H9 (cell line): ENCODE results near the gene GORAB. TPM values are rescaled to one million over a fixed set of nuclear protein-coding genes. Genes with fewer than 3 reads are reported as not detected.

Source experiments
- DNase-seq: peaks from one replicate; pipeline ENCODE4 v3.0.0-alpha.2; 2017
- H2AFZ ChIP-seq: one replicate; pipeline ENCODE4 v1.6.1; 2013; ENCODE audit warnings: mild to moderate bottlenecking, low read length, control low read depth, moderate library complexity
- H2AK5ac ChIP-seq: 2 replicates; pipeline ENCODE4 v1.6.1; 2013; ENCODE audit warnings: low read length, control low read depth, mixed read lengths; ENCODE audit not compliant: insufficient read length
- H2BK120ac ChIP-seq: one replicate; pipeline ENCODE4 v1.6.1; 2013; ENCODE audit warnings: low read depth, mild to moderate bottlenecking, low read length, control low read depth, inconsistent platforms; ENCODE audit not compliant: poor library complexity, severe bottlenecking
- H2BK12ac ChIP-seq: 2 replicates; pipeline ENCODE4 v1.6.1; 2013; ENCODE audit warnings: low read length, control low read depth, mixed read lengths, low read depth; ENCODE audit not compliant: insufficient read length
- H2BK15ac ChIP-seq: 2 replicates; pipeline ENCODE4 v1.6.1; 2013; ENCODE audit warnings: low read depth, low read length, control low read depth
- H2BK20ac ChIP-seq: one replicate; pipeline ENCODE4 v1.6.1; 2013; ENCODE audit warnings: low read depth, mild to moderate bottlenecking, low read length, control low read depth, inconsistent platforms; ENCODE audit not compliant: poor library complexity, severe bottlenecking
- H2BK5ac ChIP-seq: 2 replicates; pipeline ENCODE4 v1.6.1; 2013; ENCODE audit warnings: low read length, control low read depth, mixed read lengths; ENCODE audit not compliant: insufficient read length
- H3K14ac ChIP-seq: 2 replicates; pipeline ENCODE4 v1.6.1; 2013; ENCODE audit warnings: low read length, control low read depth; ENCODE audit not compliant: insufficient read depth
- H3K18ac ChIP-seq: 2 replicates; pipeline ENCODE4 v1.6.1; 2013; ENCODE audit warnings: low read depth, mild to moderate bottlenecking, mixed read lengths, low read length, control low read depth; ENCODE audit not compliant: insufficient read length
- H3K23ac ChIP-seq: 2 replicates; pipeline ENCODE4 v1.6.1; 2013; ENCODE audit warnings: low read length, control low read depth, mixed read lengths, low read depth; ENCODE audit not compliant: insufficient read length
- H3K23me2 ChIP-seq: 2 replicates; pipeline ENCODE4 v1.6.1; 2013; ENCODE audit warnings: low read depth, mild to moderate bottlenecking, mixed read lengths, low read length, control low read depth; ENCODE audit not compliant: insufficient read length, poor library complexity, severe bottlenecking
- H3K27ac ChIP-seq: 2 replicates; pipeline ENCODE4 v1.5.1; 2013; ENCODE audit warnings: low read length, control low read depth, mixed read lengths, low read depth; ENCODE audit not compliant: insufficient read length
- H3K27me3 ChIP-seq: 2 replicates; pipeline ENCODE4 v1.6.1; 2013; ENCODE audit warnings: low read length, control low read depth, inconsistent platforms; ENCODE audit not compliant: insufficient read depth
- H3K4ac ChIP-seq: 2 replicates; pipeline ENCODE4 v1.6.1; 2013; ENCODE audit warnings: low read depth, mild to moderate bottlenecking, control low read depth, inconsistent platforms, low read length, moderate library complexity
- H3K4me1 ChIP-seq: 2 replicates; pipeline ENCODE4 v1.6.1; 2013; ENCODE audit warnings: low read length, control low read depth, inconsistent platforms; ENCODE audit not compliant: insufficient read depth
- H3K4me2 ChIP-seq: 2 replicates; pipeline ENCODE4 v1.6.1; 2013; ENCODE audit warnings: low read length, control low read depth, mixed read lengths; ENCODE audit not compliant: insufficient read length, insufficient read depth
- H3K56ac ChIP-seq: 2 replicates; pipeline ENCODE4 v1.6.1; 2013; ENCODE audit warnings: low read depth, mild to moderate bottlenecking, mixed read lengths, low read length, control low read depth; ENCODE audit not compliant: insufficient read length
- H3K79me1 ChIP-seq: 2 replicates; pipeline ENCODE4 v1.6.1; 2013; ENCODE audit warnings: low read depth, mild to moderate bottlenecking, moderate library complexity, low read length, control low read depth, inconsistent platforms; ENCODE audit not compliant: insufficient read depth, poor library complexity, severe bottlenecking
- H3K79me2 ChIP-seq: 2 replicates; pipeline ENCODE4 v1.6.1; 2013; ENCODE audit warnings: low read length, control low read depth, inconsistent platforms; ENCODE audit not compliant: insufficient read depth
- H3K9ac ChIP-seq: 2 replicates; pipeline ENCODE4 v1.6.1; 2013; ENCODE audit warnings: low read length, control low read depth, mixed read lengths; ENCODE audit not compliant: insufficient read length; ENCODE audit errors: extremely low read depth
- H3K9me3 ChIP-seq: one replicate; pipeline ENCODE4 v1.6.1; 2013; ENCODE audit warnings: low read depth, low read length, inconsistent platforms; ENCODE audit not compliant: control insufficient read depth
- H3T11ph ChIP-seq: one replicate; pipeline ENCODE4 v1.6.1; 2013; ENCODE audit warnings: mild to moderate bottlenecking, low read length, control low read depth, inconsistent platforms
- H4K20me1 ChIP-seq: one replicate; pipeline ENCODE4 v1.6.1; 2013; ENCODE audit not compliant: control insufficient read depth, insufficient read length, insufficient read depth
- H4K5ac ChIP-seq: 2 replicates; pipeline ENCODE4 v1.6.1; 2013; ENCODE audit warnings: low read depth, mild to moderate bottlenecking, mixed read lengths, low read length, control low read depth; ENCODE audit not compliant: insufficient read length
- H4K8ac ChIP-seq: replicated peaks from 2 replicates; pipeline ENCODE4 v1.6.1; 2013; ENCODE audit warnings: low read length, control low read depth, mixed read lengths, low read depth; ENCODE audit not compliant: insufficient read length
- H4K91ac ChIP-seq: 2 replicates; pipeline ENCODE4 v1.6.1; 2013; ENCODE audit warnings: low read depth, mild to moderate bottlenecking, moderate library complexity, mixed read lengths, low read length, control low read depth; ENCODE audit not compliant: insufficient read length
- H3K27ac Mint-ChIP-seq, 3 experiments: 2 replicates in 2 of 3; 3 replicates in 1 of 3; pipeline ENCODE4 v1.8.0; 2020 to 2021; ENCODE audit warnings: mixed read lengths in 3 of 3, mild to moderate bottlenecking in 1 of 3, moderate library complexity in 1 of 3
- H3K27me3 Mint-ChIP-seq: 2 replicates; pipeline ENCODE4 v1.8.0; 2021; ENCODE audit warnings: low read depth, mild to moderate bottlenecking, moderate library complexity, mixed read lengths
- H3K36me3 Mint-ChIP-seq, 3 experiments: 2 replicates in 2 of 3; 3 replicates in 1 of 3; pipeline ENCODE4 v1.8.0; 2020 to 2021; ENCODE audit warnings: low read depth in 3 of 3, mixed read lengths in 3 of 3; ENCODE audit not compliant: insufficient read depth in 1 of 3
- H3K4me1 Mint-ChIP-seq, 2 experiments: 2 replicates each; pipeline ENCODE4 v1.8.0; 2020; ENCODE audit warnings: mixed read lengths in 2 of 2
- H3K4me3 Mint-ChIP-seq, 2 experiments: 2 replicates in 1 of 2; 3 replicates in 1 of 2; pipeline ENCODE4 v1.8.0; 2020 to 2021; ENCODE audit warnings: mild to moderate bottlenecking in 2 of 2, mixed read lengths in 2 of 2, moderate library complexity in 1 of 2
- H3K9me3 Mint-ChIP-seq, 2 experiments: 2 replicates in 1 of 2; 3 replicates in 1 of 2; pipeline ENCODE4 v1.8.0; 2020; ENCODE audit warnings: mild to moderate bottlenecking in 2 of 2, mixed read lengths in 2 of 2, moderate library complexity in 1 of 2
- CTCF ChIP-seq: fragments of 200-600 bp; sonication (generic); conservative IDR thresholded peaks from 3 replicates; pipeline ENCODE4 v1.8.0; 2021; ENCODE audit warnings: antibody characterized with exemption, mild to moderate bottlenecking
- WGBS: extraction: QIAGEN DNeasy Blood & Tissue Kit; methylation state at CpG from one replicate; pipeline ENCODE4 v1.1.7; 2013; ENCODE audit warnings: missing lambda C conversion rate, low lambda C conversion rate, mixed read lengths; ENCODE audit not compliant: insufficient read length; ENCODE audit errors: extremely low coverage; 5-methylcytosine and 5-hydroxymethylcytosine counted together
- total RNA-seq: library from RNA; stranded (reverse); gene quantifications from 2 replicates; pipeline ENCODE4 v1.2.1, GENCODE V29; 2021

GORAB gene
- total RNA-seq, 1 experiment from 2014 or later, result 17.8 TPM

- Histone ChIP-seq H3K9me3 (no peaks in the 10 kb centered on the region), H4K8ac (no peak overlapping the region), H4K91ac (no peak overlapping the region), H3K14ac (no peak overlapping the region), H3K27me3 (peaks cover 6% of the 10 kb centered on the region; the same call in 1 of the 2 replicates), H3K23ac (no peak overlapping the region), H2AFZ (no peak overlapping the region), H3K56ac (no peak overlapping the region), H3K9ac (no peak overlapping the region), H2BK15ac (no peak overlapping the region), H3K18ac (no peak overlapping the region), H2BK12ac (no peak overlapping the region), H4K20me1 (no peaks in the 10 kb centered on the region), H3K4me2 (no peak overlapping the region), H4K5ac (no peak overlapping the region), H3K4me1 (peaks cover 2% of the 10 kb centered on the region; the same call in 1 of the 2 replicates), H3K79me1 (no peaks in the 10 kb centered on the region), H2AK5ac (no peak overlapping the region), H3K27ac (no peak overlapping the region), H3K4ac (no peak overlapping the region), H3T11ph (no peak overlapping the region), H3K79me2 (no peaks in the 10 kb centered on the region), H3K23me2 (no peaks in the 10 kb centered on the region), H2BK120ac (no peak overlapping the region), H2BK20ac (no peak overlapping the region), H2BK5ac (no peak overlapping the region)
- Mint-ChIP-seq H3K4me1 (peaks cover 14 to 16% of the 10 kb centered on the region in 2 experiments), H3K9me3 (no peaks in the 10 kb centered on the region; a peak in 1 of 5 replicates), H3K27ac (no peak overlapping the region), H3K4me3 (no peak overlapping the region), H3K36me3 (no peaks in the 10 kb centered on the region), H3K27me3 (peaks cover 74% of the 10 kb centered on the region)
- no peak for DNase-seq
- WGBS, result no CpG with 5 or more reads among the region's 11 CpGs
- TF ChIP-seq CTCF, result no peak
Measured at GRCh38 chr1:170586321-170587252, 54.6 kb downstream of the GORAB start.
